ENCODE data around the gene ITM2B. TPM values are rescaled to one million over a fixed set of nuclear protein-coding genes. Genes with fewer than 3 reads are reported as not detected.

Gene ITM2B
- total RNA-seq, 1 donor from 2014 or later, result 75.2 TPM

DNA sequence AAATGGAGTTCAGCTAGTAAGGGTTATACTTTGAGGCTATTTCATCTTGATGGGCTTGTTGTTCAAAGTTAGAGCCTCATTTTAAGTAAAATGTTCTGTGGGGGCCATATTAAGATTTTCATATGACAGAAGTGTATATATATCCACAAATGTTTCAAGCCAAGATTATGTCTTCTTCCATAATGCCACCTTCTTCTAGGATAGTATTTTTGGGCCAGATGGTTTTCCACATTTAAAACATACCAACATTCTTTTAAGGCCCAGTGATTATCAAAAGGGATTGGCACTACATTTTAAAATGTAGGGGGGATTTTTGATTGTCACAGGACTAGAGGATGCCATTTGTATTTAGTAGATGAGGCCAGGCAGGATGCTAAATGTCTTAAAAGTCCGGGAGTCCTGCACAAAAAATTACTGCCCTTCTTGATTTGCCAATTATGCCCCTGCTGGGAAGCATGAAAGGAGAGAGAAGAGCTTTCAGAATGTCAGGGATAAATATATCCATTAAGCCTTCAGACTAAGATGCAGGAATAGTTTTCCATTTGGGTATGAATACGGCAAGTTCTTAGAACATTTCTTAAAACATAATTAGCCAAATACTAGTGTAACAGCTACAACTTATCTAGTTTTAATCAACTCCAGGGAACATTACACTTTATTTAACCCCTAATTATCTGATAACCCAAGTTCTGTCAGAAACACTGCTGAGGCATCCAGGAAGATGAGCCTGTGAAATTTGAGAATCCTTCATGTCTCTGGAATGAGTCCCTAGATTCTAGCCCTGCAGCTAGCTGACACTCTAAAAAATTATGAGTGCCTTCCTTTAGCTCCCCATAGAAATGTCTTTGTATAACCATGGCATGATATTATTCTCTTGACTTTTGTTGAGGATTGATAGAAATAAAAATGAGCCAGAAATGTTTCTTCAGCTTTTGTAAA is 34.0 kb downstream of the ITM2B start:
- H3K4me1 ChIP-seq (ENCODE audit: control insufficient read depth in 3 of 3, insufficient read depth in 3 of 3, low read length in 3 of 3), result peaks cover 5 to 12% (median 5%) of the 10 kb centered on the region in 3 donors
- no peaks in the 10 kb centered on the region for H3K27me3 ChIP-seq (ENCODE audit: control insufficient read depth in 3 of 3, insufficient read depth in 3 of 3, low read length in 3 of 3)
- no peak overlapping the region for H3K4me3 ChIP-seq (ENCODE audit: low read length in 3 of 3)
- no peak overlapping the region for H3K27ac ChIP-seq (ENCODE audit: low read depth, low read length)
- H3K36me3 ChIP-seq (ENCODE audit: control insufficient read depth in 3 of 3, insufficient read depth in 3 of 3, low read length in 3 of 3), result peaks cover 4 to 34% (median 24%) of the 10 kb centered on the region in 3 donors
- H3K9ac ChIP-seq (ENCODE audit: low read depth in 1 of 3, low read length in 3 of 3), result peak overlapping the region in 1 of 3 donors; percentile 27
- no peaks in the 10 kb centered on the region for H3K9me3 ChIP-seq (ENCODE audit: control insufficient read depth in 3 of 3, low read length in 3 of 3)

- H3K27ac ChIP-seq (ENCODE audit: low read depth, low read length), result no peak overlapping the region
- H3K36me3 ChIP-seq (ENCODE audit: control insufficient read depth in 3 of 3, insufficient read depth in 3 of 3, low read length in 3 of 3), result peaks cover 0 to 25% (median 18%) of the 10 kb centered on the region in 3 donors
Measured at GRCh38 chr13:48268019-48268418, 35.0 kb downstream of the ITM2B start.

GRCh38 chr13:48273346-48273745 is 40.3 kb downstream of the ITM2B start:
- Histone ChIP-seq H3K4me3 (ENCODE audit: low read length in 3 of 3) (no peak overlapping the region), H3K4me1 (ENCODE audit: control insufficient read depth in 3 of 3, insufficient read depth in 3 of 3, low read length in 3 of 3) (no peaks in the 10 kb centered on the region), H3K9ac (ENCODE audit: low read depth in 1 of 3, low read length in 3 of 3) (no peak overlapping the region), H3K27ac (ENCODE audit: low read depth, low read length) (no peak overlapping the region), H3K27me3 (ENCODE audit: control insufficient read depth in 3 of 3, insufficient read depth in 3 of 3, low read length in 3 of 3) (no peaks in the 10 kb centered on the region), H3K9me3 (ENCODE audit: control insufficient read depth in 3 of 3, low read length in 3 of 3) (no peaks in the 10 kb centered on the region), H3K36me3 (ENCODE audit: control insufficient read depth in 3 of 3, insufficient read depth in 3 of 3, low read length in 3 of 3) (peaks cover 0 to 6% (median 3%) of the 10 kb centered on the region in 3 donors)

More at GRCh38 chr13:48268019-48268418, 35.0 kb downstream of the ITM2B start:
- no peaks in the 10 kb centered on the region for H3K9me3 ChIP-seq (ENCODE audit: control insufficient read depth in 3 of 3, low read length in 3 of 3)
- no peak overlapping the region for H3K9ac ChIP-seq (ENCODE audit: low read depth in 1 of 3, low read length in 3 of 3)
- H3K27me3 ChIP-seq (ENCODE audit: control insufficient read depth in 3 of 3, insufficient read depth in 3 of 3, low read length in 3 of 3), result no peaks in the 10 kb centered on the region
- H3K4me3 ChIP-seq (ENCODE audit: low read length in 3 of 3), result no peak overlapping the region
- peaks cover 5 to 12% (median 5%) of the 10 kb centered on the region in 3 donors for H3K4me1 ChIP-seq (ENCODE audit: control insufficient read depth in 3 of 3, insufficient read depth in 3 of 3, low read length in 3 of 3)

- Histone ChIP-seq H3K9me3 (ENCODE audit: control insufficient read depth in 3 of 3, low read length in 3 of 3) (no peaks in the 10 kb centered on the region), H3K36me3 (ENCODE audit: control insufficient read depth in 3 of 3, insufficient read depth in 3 of 3, low read length in 3 of 3) (no peaks in the 10 kb centered on the region), H3K4me1 (ENCODE audit: control insufficient read depth in 3 of 3, insufficient read depth in 3 of 3, low read length in 3 of 3) (peaks cover 0 to 3% (median 0%) of the 10 kb centered on the region in 3 donors), H3K9ac (ENCODE audit: low read depth in 1 of 3, low read length in 3 of 3) (no peak overlapping the region), H3K27me3 (ENCODE audit: control insufficient read depth in 3 of 3, insufficient read depth in 3 of 3, low read length in 3 of 3) (no peaks in the 10 kb centered on the region), H3K4me3 (ENCODE audit: low read length in 3 of 3) (no peak overlapping the region), H3K27ac (ENCODE audit: low read depth, low read length) (no peak overlapping the region)
Measured at GRCh38 chr13:48275507-48275906, 42.5 kb downstream of the ITM2B start.

DNA sequence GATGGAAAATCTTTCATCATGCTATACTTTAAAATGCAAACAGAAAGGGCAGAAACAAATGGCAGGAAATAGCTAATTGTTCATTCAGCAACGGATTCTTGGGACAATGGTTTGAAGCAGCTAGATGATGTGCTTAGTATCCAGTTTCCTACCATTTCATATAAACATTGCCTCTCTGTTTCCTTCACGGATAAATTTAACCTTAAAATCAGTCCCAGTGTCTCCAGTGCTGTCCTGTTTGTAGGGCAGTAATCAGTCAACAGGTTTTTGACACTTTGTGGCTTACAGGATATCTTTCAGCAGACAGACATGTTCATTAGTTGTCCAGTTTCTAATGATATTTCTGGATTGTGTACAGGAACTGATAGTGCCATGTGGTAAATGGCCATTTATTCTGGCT is 45.8 kb downstream of the ITM2B start:
- Histone ChIP-seq H3K4me3 (ENCODE audit: low read length in 3 of 3) (no peak overlapping the region), H3K27me3 (ENCODE audit: control insufficient read depth in 3 of 3, insufficient read depth in 3 of 3, low read length in 3 of 3) (no peaks in the 10 kb centered on the region), H3K9me3 (ENCODE audit: control insufficient read depth in 3 of 3, low read length in 3 of 3) (no peaks in the 10 kb centered on the region), H3K9ac (ENCODE audit: low read depth in 1 of 3, low read length in 3 of 3) (no peak overlapping the region), H3K27ac (ENCODE audit: low read depth, low read length) (no peak overlapping the region), H3K36me3 (ENCODE audit: control insufficient read depth in 3 of 3, insufficient read depth in 3 of 3, low read length in 3 of 3) (no peaks in the 10 kb centered on the region), H3K4me1 (ENCODE audit: control insufficient read depth in 3 of 3, insufficient read depth in 3 of 3, low read length in 3 of 3) (peaks cover 0 to 3% (median 0%) of the 10 kb centered on the region in 3 donors)

GRCh38 chr13:48281556-48281955 is 48.5 kb downstream of the ITM2B start:
- Histone ChIP-seq H3K9ac (ENCODE audit: low read depth in 1 of 3, low read length in 3 of 3) (no peak overlapping the region), H3K4me1 (ENCODE audit: control insufficient read depth in 3 of 3, insufficient read depth in 3 of 3, low read length in 3 of 3) (peaks cover 0 to 3% (median 0%) of the 10 kb centered on the region in 3 donors), H3K9me3 (ENCODE audit: control insufficient read depth in 3 of 3, low read length in 3 of 3) (no peaks in the 10 kb centered on the region), H3K36me3 (ENCODE audit: control insufficient read depth in 3 of 3, insufficient read depth in 3 of 3, low read length in 3 of 3) (no peaks in the 10 kb centered on the region), H3K27ac (ENCODE audit: low read depth, low read length) (no peak overlapping the region), H3K4me3 (ENCODE audit: low read length in 3 of 3) (no peak overlapping the region), H3K27me3 (ENCODE audit: control insufficient read depth in 3 of 3, insufficient read depth in 3 of 3, low read length in 3 of 3) (no peaks in the 10 kb centered on the region)

GRCh38 chr13:48291730-48292129 is 58.7 kb downstream of the ITM2B start:
- H3K36me3 ChIP-seq (ENCODE audit: control insufficient read depth in 3 of 3, insufficient read depth in 3 of 3, low read length in 3 of 3), result peaks cover 0 to 1% (median 0%) of the 10 kb centered on the region in 3 donors
- H3K4me1 ChIP-seq (ENCODE audit: control insufficient read depth in 3 of 3, insufficient read depth in 3 of 3, low read length in 3 of 3), result peaks cover 0 to 5% (median 0%) of the 10 kb centered on the region in 3 donors
- H3K9me3 ChIP-seq (ENCODE audit: control insufficient read depth in 3 of 3, low read length in 3 of 3), result no peaks in the 10 kb centered on the region
- H3K27ac ChIP-seq (ENCODE audit: low read depth, low read length), result no peak overlapping the region
- H3K27me3 ChIP-seq (ENCODE audit: control insufficient read depth in 3 of 3, insufficient read depth in 3 of 3, low read length in 3 of 3), result no peaks in the 10 kb centered on the region
- no peak overlapping the region for H3K9ac ChIP-seq (ENCODE audit: low read depth in 1 of 3, low read length in 3 of 3)
- no peak overlapping the region for H3K4me3 ChIP-seq (ENCODE audit: low read length in 3 of 3)

DNA sequence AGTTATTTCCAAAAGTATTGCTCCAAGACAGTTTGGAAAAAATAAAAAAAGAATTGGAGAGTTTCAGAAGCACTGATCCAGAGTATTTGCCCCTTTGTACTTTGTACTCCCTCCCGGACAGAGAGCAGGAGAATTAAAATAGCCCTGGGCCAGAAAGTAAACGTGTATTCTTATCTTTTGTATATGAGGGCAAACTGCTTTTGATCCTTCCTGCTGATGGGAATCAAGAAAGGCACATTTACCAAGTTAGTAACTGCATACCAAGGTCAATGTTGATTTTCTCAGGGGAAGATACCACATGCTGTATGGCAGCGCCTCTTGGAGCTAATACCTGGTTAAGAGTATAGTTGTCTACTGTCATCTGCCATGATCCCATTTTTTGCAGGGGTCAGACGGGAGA is 59.6 kb downstream of the ITM2B start:
- Histone ChIP-seq H3K4me1 (ENCODE audit: control insufficient read depth in 3 of 3, insufficient read depth in 3 of 3, low read length in 3 of 3) (peaks cover 0 to 5% (median 0%) of the 10 kb centered on the region in 3 donors), H3K36me3 (ENCODE audit: control insufficient read depth in 3 of 3, insufficient read depth in 3 of 3, low read length in 3 of 3) (peaks cover 0 to 3% (median 0%) of the 10 kb centered on the region in 3 donors), H3K27me3 (ENCODE audit: control insufficient read depth in 3 of 3, insufficient read depth in 3 of 3, low read length in 3 of 3) (no peaks in the 10 kb centered on the region), H3K9ac (ENCODE audit: low read depth in 1 of 3, low read length in 3 of 3) (no peak overlapping the region), H3K9me3 (ENCODE audit: control insufficient read depth in 3 of 3, low read length in 3 of 3) (no peaks in the 10 kb centered on the region), H3K4me3 (ENCODE audit: low read length in 3 of 3) (no peak overlapping the region), H3K27ac (ENCODE audit: low read depth, low read length) (no peak overlapping the region)

- Histone ChIP-seq H3K9ac (ENCODE audit: low read depth in 1 of 3, low read length in 3 of 3) (no peak overlapping the region), H3K36me3 (ENCODE audit: control insufficient read depth in 3 of 3, insufficient read depth in 3 of 3, low read length in 3 of 3) (peaks cover 0 to 3% (median 0%) of the 10 kb centered on the region in 3 donors), H3K9me3 (ENCODE audit: control insufficient read depth in 3 of 3, low read length in 3 of 3) (no peaks in the 10 kb centered on the region), H3K4me1 (ENCODE audit: control insufficient read depth in 3 of 3, insufficient read depth in 3 of 3, low read length in 3 of 3) (peaks cover 0 to 5% (median 0%) of the 10 kb centered on the region in 3 donors), H3K27ac (ENCODE audit: low read depth, low read length) (no peak overlapping the region), H3K27me3 (ENCODE audit: control insufficient read depth in 3 of 3, insufficient read depth in 3 of 3, low read length in 3 of 3) (no peaks in the 10 kb centered on the region), H3K4me3 (ENCODE audit: low read length in 3 of 3) (no peak overlapping the region)
Measured at GRCh38 chr13:48294653-48295052, 61.6 kb downstream of the ITM2B start.

GRCh38 chr13:48295271-48295670 is 62.3 kb downstream of the ITM2B start:
- no peak overlapping the region for H3K4me3 ChIP-seq (ENCODE audit: low read length in 3 of 3)
- H3K9me3 ChIP-seq (ENCODE audit: control insufficient read depth in 3 of 3, low read length in 3 of 3), result no peaks in the 10 kb centered on the region
- no peak overlapping the region for H3K27ac ChIP-seq (ENCODE audit: low read depth, low read length)
- H3K36me3 ChIP-seq (ENCODE audit: control insufficient read depth in 3 of 3, insufficient read depth in 3 of 3, low read length in 3 of 3), result peaks cover 0 to 3% (median 0%) of the 10 kb centered on the region in 3 donors
- H3K9ac ChIP-seq (ENCODE audit: low read depth in 1 of 3, low read length in 3 of 3), result no peak overlapping the region
- H3K27me3 ChIP-seq (ENCODE audit: control insufficient read depth in 3 of 3, insufficient read depth in 3 of 3, low read length in 3 of 3), result no peaks in the 10 kb centered on the region
- H3K4me1 ChIP-seq (ENCODE audit: control insufficient read depth in 3 of 3, insufficient read depth in 3 of 3, low read length in 3 of 3), result peaks cover 0 to 5% (median 0%) of the 10 kb centered on the region in 3 donors
